HG03520 (cell line): Measurements from ENCODE around the gene HECW1.
A peak's percentile ranks its signal among the peaks of the same experiment; 100 is the strongest.

Source experiments
- ATAC-seq: cut with Tn5 transposase; IDR thresholded peaks from one replicate; pipeline ENCODE4 v1.9.1; 2021; ENCODE audit warnings: mild to moderate bottlenecking, moderate library complexity; ENCODE audit not compliant: unreplicated experiment

HECW1 gene

DNA sequence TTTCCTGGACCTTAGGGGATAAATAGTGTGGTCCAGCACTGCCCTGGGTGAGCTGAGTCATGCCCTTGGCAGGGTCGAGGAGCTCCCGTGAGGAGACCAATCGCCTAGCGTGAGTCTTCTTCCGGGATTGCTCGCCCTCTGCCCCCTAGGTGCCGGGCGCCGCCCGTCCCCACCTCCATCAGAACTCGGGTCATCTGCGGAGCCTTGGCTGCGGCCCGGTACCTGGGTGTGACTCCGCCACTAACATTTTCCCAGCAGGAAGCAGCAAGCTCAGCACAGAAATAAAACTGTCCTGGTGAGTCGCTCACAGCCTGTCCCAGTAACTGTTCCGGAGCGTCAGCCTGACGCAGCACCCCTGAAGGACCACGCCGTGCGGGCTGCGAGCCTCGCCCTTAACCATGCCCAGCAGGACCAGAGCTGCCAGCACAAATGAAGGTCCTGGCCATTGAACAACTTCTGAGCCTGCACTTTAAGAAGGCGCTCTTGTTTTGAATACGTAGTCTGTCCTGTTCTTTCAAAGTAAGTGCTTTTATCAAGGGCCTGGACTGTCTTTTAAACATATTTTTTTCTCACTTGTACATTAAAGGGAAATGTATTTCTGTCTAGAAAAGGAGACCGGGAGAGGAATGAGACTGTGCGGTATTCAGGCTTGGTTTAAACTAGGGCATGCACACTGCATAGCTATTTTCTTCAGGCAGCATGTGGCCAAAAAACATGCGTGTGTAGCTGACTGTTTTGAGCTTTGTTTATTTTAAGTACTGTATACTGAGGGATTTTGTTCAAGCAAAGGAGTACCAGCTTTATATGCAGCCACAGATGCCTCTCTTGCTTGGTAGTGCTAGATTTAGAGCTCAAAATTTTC is 136.7 kb downstream of the HECW1 start:
- ATAC-seq = no peak

DNA sequence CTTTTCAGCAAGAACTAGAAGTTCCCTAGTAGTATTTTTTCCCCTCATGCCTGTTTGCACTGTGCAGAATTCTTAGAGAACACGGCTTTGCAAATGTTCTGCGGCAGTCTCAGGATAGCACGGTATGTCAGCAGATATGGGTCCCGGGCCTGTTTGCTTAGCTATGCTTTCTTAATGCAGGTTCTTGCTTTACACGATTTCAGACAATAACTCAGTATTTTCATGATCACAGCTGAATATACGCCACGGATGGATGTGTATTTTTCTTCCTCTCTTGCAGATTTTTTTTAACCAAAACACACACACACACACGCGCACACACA is 137.3 kb downstream of the HECW1 start:
- ATAC-seq = no peak

GRCh38 chr7:43260980-43261878 is 148.8 kb downstream of the HECW1 start:
- ATAC-seq = peak; percentile 74

GRCh38 chr7:43265139-43265538 is 152.7 kb downstream of the HECW1 start:
- ATAC-seq = no peak

GRCh38 chr7:43273939-43274719 is 161.7 kb downstream of the HECW1 start:
- no peak for ATAC-seq

GRCh38 chr7:43274752-43275151 is 162.3 kb downstream of the HECW1 start:
- no peak for ATAC-seq

- ATAC-seq = no peak
Measured at GRCh38 chr7:43276547-43276946, 164.1 kb downstream of the HECW1 start.

DNA sequence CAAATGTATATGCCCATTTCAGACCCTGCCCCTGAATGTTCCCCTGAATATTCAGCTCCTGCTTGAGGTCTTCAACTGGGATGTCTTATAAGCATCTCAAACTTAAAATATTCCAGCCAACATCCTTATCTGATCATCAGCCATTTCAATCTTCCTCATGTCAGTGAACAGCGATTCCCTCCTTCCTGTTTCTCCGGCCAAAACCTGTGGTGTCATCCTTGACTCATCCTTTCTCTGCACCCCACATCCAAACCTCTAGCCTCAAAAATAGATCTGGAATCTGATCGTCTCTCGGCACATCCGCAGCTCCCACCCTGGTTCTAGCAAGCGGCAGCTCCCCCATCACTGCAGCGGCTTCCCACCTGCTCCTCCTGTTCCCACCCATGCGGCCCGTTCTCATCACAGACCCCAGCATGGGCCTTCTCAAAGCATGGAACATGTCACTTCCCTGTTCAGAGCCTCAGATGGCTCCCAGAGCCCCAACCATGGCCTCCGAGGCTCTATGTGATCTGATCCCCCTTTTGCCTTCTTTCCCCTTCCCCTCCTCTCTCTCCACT is 165.7 kb downstream of the HECW1 start:
- ATAC-seq = no peak

GRCh38 chr7:43281268-43281667 is 168.8 kb downstream of the HECW1 start:
- ATAC-seq = no peak

- no peak for ATAC-seq
Measured at GRCh38 chr7:43283706-43284105, 171.3 kb downstream of the HECW1 start.

DNA sequence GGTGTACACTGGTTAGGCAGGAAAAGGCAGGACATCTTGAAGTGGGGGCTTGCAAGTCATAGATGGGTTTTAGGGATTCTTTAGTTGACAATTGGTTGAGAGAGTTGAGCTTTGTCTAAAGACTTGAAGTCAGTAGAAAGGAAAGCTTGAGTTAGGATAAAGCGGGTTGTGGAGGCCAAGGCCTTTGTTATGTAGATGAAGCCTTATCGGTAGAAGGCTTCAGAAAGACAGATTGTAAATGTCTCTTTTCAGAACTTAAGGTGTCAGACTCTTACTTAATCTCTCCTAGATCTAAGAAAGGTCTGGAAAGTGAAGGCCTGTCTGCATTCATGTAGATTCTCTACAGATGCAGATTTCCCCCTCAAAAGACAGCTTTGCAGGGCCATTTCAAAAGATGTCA is 177.4 kb downstream of the HECW1 start:
- ATAC-seq = no peak

- no peak for ATAC-seq
Measured at GRCh38 chr7:43290978-43291377, 178.5 kb downstream of the HECW1 start.

- ATAC-seq = no peak
Measured at GRCh38 chr7:43291789-43292188, 179.3 kb downstream of the HECW1 start.

DNA sequence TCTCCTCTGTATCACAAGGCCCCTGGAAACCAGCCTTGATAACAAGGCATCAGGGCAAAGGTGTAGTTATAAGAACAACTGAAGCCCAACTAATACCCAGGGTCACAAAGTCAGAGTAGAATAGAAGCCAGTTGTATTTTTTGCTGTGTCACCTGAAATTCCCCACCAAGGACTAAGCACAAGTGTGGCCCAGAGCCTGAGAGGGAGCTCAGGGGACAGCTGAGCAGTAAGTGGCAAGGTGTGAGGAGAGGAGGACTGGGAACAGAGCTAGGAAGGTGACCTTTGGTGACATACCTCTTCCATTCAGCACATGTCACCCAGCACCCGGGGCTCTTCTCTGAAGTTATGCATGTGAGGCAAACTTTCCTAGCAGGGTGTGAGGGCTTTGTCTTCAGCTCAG is 179.9 kb downstream of the HECW1 start:
- no peak for ATAC-seq

GRCh38 chr7:43294080-43294630 is 181.7 kb downstream of the HECW1 start:
- no peak for ATAC-seq

- no peak for ATAC-seq
Measured at GRCh38 chr7:43295429-43295828, 183.0 kb downstream of the HECW1 start.

- no peak for ATAC-seq
Measured at GRCh38 chr7:43296306-43296705, 183.9 kb downstream of the HECW1 start.

- ATAC-seq = no peak
Measured at GRCh38 chr7:43298617-43299016, 186.2 kb downstream of the HECW1 start.

GRCh38 chr7:43300121-43300520 is 187.7 kb downstream of the HECW1 start:
- no peak for ATAC-seq

GRCh38 chr7:43302211-43302711 is 189.8 kb downstream of the HECW1 start:
- ATAC-seq = no peak
